Endothelial cell of umbilical vein (primary cell): ENCODE results near the gene GPD2.

ENCODE experiments used
- CTCF ChIP-seq, 2 donors: IDR thresholded peaks; 1 replicate in 1 of 2; 2 replicates in 1 of 2; pipeline ENCODE4 v1.5.1; 2011; ENCODE audit warnings: low read length in 2 of 2, mild to moderate bottlenecking in 2 of 2, moderate library complexity in 2 of 2, control low read depth in 1 of 2, inconsistent platforms in 1 of 2, low read depth in 1 of 2; ENCODE audit not compliant: insufficient read depth in 1 of 2; ENCODE audit errors: extremely low read depth in 1 of 2
- POLR2A ChIP-seq: IDR thresholded peaks from 2 replicates; pipeline ENCODE4 v1.6.1; 2012; ENCODE audit warnings: low read depth, mild to moderate bottlenecking, control low read depth, low read length

DNA sequence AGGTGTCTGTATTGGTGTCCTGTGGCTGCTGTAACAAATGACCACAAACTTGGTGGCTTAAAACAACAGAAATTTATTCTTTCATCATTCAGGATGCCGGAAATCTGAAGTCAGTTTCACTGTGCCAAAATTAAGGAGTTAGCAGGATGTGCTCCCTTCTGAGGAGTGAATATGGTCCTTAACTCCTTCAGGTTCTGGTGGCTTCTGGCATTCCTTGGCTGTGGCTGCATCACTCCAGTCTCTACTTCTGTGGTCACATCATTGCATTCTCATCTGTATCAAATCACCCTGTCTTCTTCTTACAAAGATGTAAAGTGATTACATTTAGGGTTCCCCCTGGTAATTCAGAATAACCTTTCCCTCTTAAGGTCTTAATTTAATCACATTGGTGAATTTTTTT lies 12.6 kb downstream of the GPD2 start:
- TF ChIP-seq CTCF (IDR thresholded peaks at IDR 0.05; ENCODE audit: extremely low read depth in 1 of 2, insufficient read depth in 1 of 2, low read depth in 1 of 2, low read length in 2 of 2) (no peak), POLR2A (no peak)
